Endothelial cell of umbilical vein (primary cell): ENCODE data around the gene SRSF1. TPM values are rescaled to one million over a fixed set of nuclear protein-coding genes. Genes with fewer than 3 reads are reported as not detected.

Experiments used
- BruUV-seq: library from RNA; stranded (reverse); fragments of 400-500 nt; replicated peaks from 2 replicates; lab custom pipeline; 2021; lab: Mats Ljungman, UMichigan
- CTCF ChIA-PET: fragments of 300-600, 350-600 bp; sonication (Branson Sonifier 250); formaldehyde crosslinking; loops from one replicate; lab custom pipeline; 2021; ENCODE audit warnings: antibody characterized with exemption, inconsistent platforms; lab: Charles Lee
- POLR2A ChIA-PET: fragments of 300-600, 350-600 bp; sonication (Branson Sonifier 250); formaldehyde crosslinking; loops from one replicate; lab custom pipeline; 2021; ENCODE audit warnings: antibody characterized with exemption, inconsistent platforms; lab: Charles Lee
- DNase-seq: peaks from one replicate; pipeline ENCODE4 v3.0.0-alpha.2; 2011; ENCODE audit warnings: low read depth, low spot score
- FAIRE-seq: peaks from 2 replicates; lab custom pipeline; 2011; peaks lifted over from hg19 to GRCh38; lab: Jason Lieb, UNC
- H2AFZ ChIP-seq: 2 replicates; pipeline ENCODE4 v1.6.0; 2012; ENCODE audit warnings: low read depth, low read length, control low read depth, inconsistent platforms
- H3K27ac ChIP-seq: 2 replicates; pipeline ENCODE4 v1.5.1; 2011; ENCODE audit warnings: low read depth, mild to moderate bottlenecking, control low read depth, low read length, moderate library complexity; ENCODE audit not compliant: insufficient read depth
- H3K27me3 ChIP-seq, 2 experiments: 2 replicates each; pipeline versions ENCODE4 v1.6.0 to v1.6.1; 2011; ENCODE audit warnings: low read length in 2 of 2, mixed read lengths in 1 of 2; ENCODE audit not compliant: control insufficient read depth in 2 of 2, insufficient read depth in 2 of 2
- H3K36me3 ChIP-seq, 2 experiments: 2 replicates in 1 of 2; 3 replicates in 1 of 2; pipeline ENCODE4 v1.5.1; 2011; ENCODE audit warnings: low read length in 2 of 2, mild to moderate bottlenecking in 1 of 2, moderate library complexity in 1 of 2; ENCODE audit not compliant: control insufficient read depth in 2 of 2, insufficient read depth in 2 of 2; ENCODE audit errors: extremely low read depth in 1 of 2
- H3K4me1 ChIP-seq: 3 replicates; pipeline ENCODE4 v1.5.1; 2011; ENCODE audit warnings: mild to moderate bottlenecking, low read length; ENCODE audit not compliant: control insufficient read depth, insufficient read depth; ENCODE audit errors: extremely low read depth
- H3K4me2 ChIP-seq: 2 replicates; pipeline ENCODE4 v1.6.1; 2011; ENCODE audit warnings: low read length, control low read depth, mixed read lengths; ENCODE audit not compliant: insufficient read depth
- H3K4me3 ChIP-seq, 3 experiments: fragments of 200-600 bp in 1 of 3; sonication (generic), shearing (Covaris generic) in 1 of 3; replicated peaks in 1 of 3; 2 replicates each; pipeline ENCODE4 v1.5.1; 2011 to 2016; ENCODE audit warnings: control low read depth in 3 of 3, low read length in 3 of 3, mild to moderate bottlenecking in 2 of 3, inconsistent platforms in 1 of 3, low read depth in 1 of 3, moderate library complexity in 1 of 3; ENCODE audit not compliant: insufficient read depth in 1 of 3
- H3K79me2 ChIP-seq: 2 replicates; pipeline ENCODE4 v1.6.0; 2012; ENCODE audit warnings: low read length, inconsistent platforms; ENCODE audit not compliant: control insufficient read depth, insufficient read depth
- H3K9ac ChIP-seq: replicated peaks from 2 replicates; pipeline ENCODE3; 2011; ENCODE audit warnings: low read length, control low read depth; ENCODE audit not compliant: insufficient read depth; ENCODE audit errors: extremely low read depth
- H3K9me1 ChIP-seq: replicated peaks from 3 replicates; pipeline ENCODE4 v1.6.0; 2011; ENCODE audit warnings: mild to moderate bottlenecking, low read length; ENCODE audit not compliant: control insufficient read depth, insufficient read depth; ENCODE audit errors: extremely low read depth
- H3K9me3 ChIP-seq: replicated peaks from 2 replicates; pipeline ENCODE4 v1.5.1; 2012; ENCODE audit warnings: low read length, inconsistent platforms; ENCODE audit not compliant: control insufficient read depth, insufficient read depth
- H4K20me1 ChIP-seq: replicated peaks from 2 replicates; pipeline ENCODE3; 2011; ENCODE audit warnings: mild to moderate bottlenecking, low read length; ENCODE audit not compliant: control insufficient read depth, insufficient read depth; ENCODE audit errors: extremely low read depth
- EZH2 ChIP-seq: IDR thresholded peaks from 2 replicates; pipeline ENCODE4 v1.6.1; 2012; ENCODE audit warnings: borderline replicate concordance, low read depth, mild to moderate bottlenecking, moderate library complexity, low read length, inconsistent platforms; ENCODE audit not compliant: severe bottlenecking
- FOS ChIP-seq: IDR thresholded peaks from 2 replicates; pipeline ENCODE4 v1.6.1; 2011; ENCODE audit warnings: mild to moderate bottlenecking, low read length, moderate library complexity, borderline replicate concordance; ENCODE audit not compliant: insufficient read depth
- GATA2 ChIP-seq: IDR thresholded peaks from 2 replicates; pipeline ENCODE4 v1.7.0; 2011; ENCODE audit warnings: low read depth, mild to moderate bottlenecking, moderate library complexity, mixed read lengths, low read length; ENCODE audit not compliant: insufficient read length, insufficient read depth
- JUN ChIP-seq: IDR thresholded peaks from 2 replicates; pipeline ENCODE4 v1.6.1; 2011; ENCODE audit warnings: borderline replicate concordance, low read depth; ENCODE audit not compliant: insufficient read length, insufficient read depth
- MYC ChIP-seq: IDR thresholded peaks from one replicate; pipeline ENCODE4 v1.6.1; 2011; ENCODE audit warnings: mild to moderate bottlenecking, low read depth, low read length
- POLR2A ChIP-seq: IDR thresholded peaks from 2 replicates; pipeline ENCODE4 v1.6.1; 2012; ENCODE audit warnings: low read depth, mild to moderate bottlenecking, control low read depth, low read length
- POLR2AphosphoS5 ChIP-seq: IDR thresholded peaks from 2 replicates; pipeline ENCODE4 v1.6.1; 2012; ENCODE audit warnings: low read depth, mild to moderate bottlenecking, control low read depth, low read length, moderate library complexity; ENCODE audit not compliant: insufficient read depth
- dilution Hi-C: fragments of 300-500 bp; cut with MboI; formaldehyde crosslinking; loops from one replicate; pipeline ENCODE4 v1.15.0; 2019; ENCODE audit warnings: low sequenced_read_pairs; ENCODE audit not compliant: extremely low pct_ligation_motif_present
- intact Hi-C: fragments of 100-400 bp; cut with micrococcal nuclease; formaldehyde crosslinking; loops from one replicate; pipeline ENCODE4 v1.10.0; 2022
- polyA plus RNA-seq, 4 experiments: library from polyadenylated mRNA; depleted of rRNA in 3 of 4; stranded (reverse) in 3 of 4; unstranded in 1 of 4; fragments of >200 nt; gene quantifications; 2 replicates each; pipeline versions ENCODE4 v1.2.1 to v1.2.3, GENCODE V29; 2011 to 2012; ENCODE audit warnings: missing spikeins in 1 of 4
- total RNA-seq: library from RNA; stranded (reverse); gene quantifications from 2 replicates; pipeline ENCODE4 v1.2.3, GENCODE V29; 2021
- TF ChIP-seq, protein P1 (sequence below): IDR thresholded peaks from 2 replicates; pipeline ENCODE4 v1.6.1; 2011; ENCODE audit not compliant: insufficient read depth, insufficient read length
- TF ChIP-seq, protein P2 (sequence below), 2 donors: IDR thresholded peaks; 1 replicate in 1 of 2; 2 replicates in 1 of 2; pipeline ENCODE4 v1.5.1; 2011; ENCODE audit warnings: low read length in 2 of 2, mild to moderate bottlenecking in 2 of 2, moderate library complexity in 2 of 2, control low read depth in 1 of 2, inconsistent platforms in 1 of 2, low read depth in 1 of 2; ENCODE audit not compliant: insufficient read depth in 1 of 2; ENCODE audit errors: extremely low read depth in 1 of 2

SRSF1 gene
- total and polyA plus RNA-seq, 2 donors (not counting 3 experiments of a cell fraction or from before 2014, with no cell fraction given): 133 to 316 TPM

DNA sequence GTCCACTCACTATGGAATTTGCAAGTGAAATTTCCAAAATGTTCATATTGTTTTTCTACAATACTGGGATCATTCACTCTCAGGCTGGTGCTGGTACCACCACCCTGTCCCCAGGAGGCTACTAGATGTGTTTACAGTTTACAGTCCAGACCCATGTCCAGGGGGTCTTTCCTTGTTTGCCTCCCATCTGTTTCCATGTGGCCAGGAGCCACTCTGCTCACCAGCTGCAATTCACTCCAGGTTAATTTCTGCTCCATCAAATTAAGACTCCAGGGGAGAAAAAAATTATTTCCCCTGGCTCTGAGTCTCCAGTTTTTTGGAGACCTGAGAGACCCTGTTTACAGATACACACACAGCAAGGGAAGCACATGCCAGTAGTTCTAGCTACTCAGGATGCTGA lies 12.5 kb upstream of the SRSF1 start:
- no peak for FAIRE-seq
- Histone ChIP-seq H4K20me1 (no peaks in the 10 kb centered on the region), H3K9ac (no peak overlapping the region), H3K4me2 (no peak overlapping the region), H3K36me3 (no peaks in the 10 kb centered on the region), H3K4me1 (no peaks in the 10 kb centered on the region), H3K27me3 (peaks cover 0 to 2% of the 10 kb centered on the region in 2 experiments), H3K9me3 (no peaks in the 10 kb centered on the region), H3K79me2 (no peaks in the 10 kb centered on the region), H3K9me1 (no peaks in the 10 kb centered on the region), H3K4me3 (no peak overlapping the region), H2AFZ (no peak overlapping the region), H3K27ac (no peak overlapping the region)
- TF ChIP-seq, protein P1, sequence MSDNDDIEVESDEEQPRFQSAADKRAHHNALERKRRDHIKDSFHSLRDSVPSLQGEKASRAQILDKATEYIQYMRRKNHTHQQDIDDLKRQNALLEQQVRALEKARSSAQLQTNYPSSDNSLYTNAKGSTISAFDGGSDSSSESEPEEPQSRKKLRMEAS: no peak
- TF ChIP-seq EZH2 (no peak), GATA2 (no peak), POLR2A (no peak), POLR2AphosphoS5 (no peak), JUN (no peak), FOS (no peak), MYC (no peak)
- TF ChIP-seq, protein P2, sequence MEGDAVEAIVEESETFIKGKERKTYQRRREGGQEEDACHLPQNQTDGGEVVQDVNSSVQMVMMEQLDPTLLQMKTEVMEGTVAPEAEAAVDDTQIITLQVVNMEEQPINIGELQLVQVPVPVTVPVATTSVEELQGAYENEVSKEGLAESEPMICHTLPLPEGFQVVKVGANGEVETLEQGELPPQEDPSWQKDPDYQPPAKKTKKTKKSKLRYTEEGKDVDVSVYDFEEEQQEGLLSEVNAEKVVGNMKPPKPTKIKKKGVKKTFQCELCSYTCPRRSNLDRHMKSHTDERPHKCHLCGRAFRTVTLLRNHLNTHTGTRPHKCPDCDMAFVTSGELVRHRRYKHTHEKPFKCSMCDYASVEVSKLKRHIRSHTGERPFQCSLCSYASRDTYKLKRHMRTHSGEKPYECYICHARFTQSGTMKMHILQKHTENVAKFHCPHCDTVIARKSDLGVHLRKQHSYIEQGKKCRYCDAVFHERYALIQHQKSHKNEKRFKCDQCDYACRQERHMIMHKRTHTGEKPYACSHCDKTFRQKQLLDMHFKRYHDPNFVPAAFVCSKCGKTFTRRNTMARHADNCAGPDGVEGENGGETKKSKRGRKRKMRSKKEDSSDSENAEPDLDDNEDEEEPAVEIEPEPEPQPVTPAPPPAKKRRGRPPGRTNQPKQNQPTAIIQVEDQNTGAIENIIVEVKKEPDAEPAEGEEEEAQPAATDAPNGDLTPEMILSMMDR (IDR thresholded peaks at IDR 0.05; ENCODE audit: extremely low read depth in 1 of 2, insufficient read depth in 1 of 2, low read depth in 1 of 2, low read length in 2 of 2): no peak
- intact Hi-C loops (no loop called here), dilution Hi-C loops (no loop called here)
- POLR2A ChIA-PET: no interaction called here
- CTCF ChIA-PET: no interaction called here
- no peak for DNase-seq
- BruUV-seq: no TSS peak
